Hepatocyte (in vitro differentiated cells): ENCODE measurements around the gene VSTM2L. TPM values are rescaled to one million over a fixed set of nuclear protein-coding genes. Genes with fewer than 3 reads are reported as not detected.

Experiments used
- DNase-seq: peaks from one replicate; pipeline ENCODE4 v3.0.0-alpha.2; 2016; ENCODE audit warnings: low spot score
- H2AFZ ChIP-seq: fragments of 200-600 bp; sonication (generic); 2 replicates; pipeline ENCODE4 v1.6.0; 2016; ENCODE audit warnings: antibody characterized with exemption, mild to moderate bottlenecking
- H3K27ac ChIP-seq: fragments of 200-600 bp; sonication (generic); 2 replicates; pipeline ENCODE4 v1.5.1; 2016; ENCODE audit warnings: mild to moderate bottlenecking
- H3K27me3 ChIP-seq: fragments of 200-600 bp; sonication (generic); 2 replicates; pipeline ENCODE4 v1.6.1; 2016
- H3K36me3 ChIP-seq: fragments of 200-600 bp; sonication (generic); replicated peaks from 2 replicates; pipeline ENCODE4 v1.5.1; 2016; ENCODE audit warnings: low read depth; ENCODE audit not compliant: insufficient read depth
- H3K4me1 ChIP-seq: fragments of 200-600 bp; sonication (generic); 2 replicates; pipeline ENCODE4 v1.5.1; 2016; ENCODE audit warnings: mild to moderate bottlenecking, moderate library complexity; ENCODE audit not compliant: insufficient read depth
- H3K4me2 ChIP-seq: fragments of 200-600 bp; sonication (generic); 2 replicates; pipeline ENCODE4 v1.6.0; 2016
- H3K4me3 ChIP-seq: fragments of 200-600 bp; sonication (generic); 2 replicates; pipeline ENCODE4 v1.5.1; 2016; ENCODE audit warnings: mild to moderate bottlenecking
- H3K79me2 ChIP-seq: fragments of 200-600 bp; sonication (generic); 2 replicates; pipeline ENCODE4 v1.6.0; 2017; ENCODE audit warnings: mild to moderate bottlenecking
- H3K9me2 ChIP-seq: fragments of 200-600 bp; sonication (generic); replicated peaks from 2 replicates; pipeline ENCODE4 v1.6.0; 2017; ENCODE audit warnings: mild to moderate bottlenecking; ENCODE audit not compliant: insufficient read depth
- H3K9me3 ChIP-seq: fragments of 200-600 bp; sonication (generic); 2 replicates; pipeline ENCODE4 v1.5.1; 2016; ENCODE audit warnings: low read depth, mild to moderate bottlenecking
- H4K20me1 ChIP-seq: fragments of 200-600 bp; sonication (generic); 2 replicates; pipeline ENCODE4 v1.6.0; 2016; ENCODE audit warnings: mild to moderate bottlenecking; ENCODE audit not compliant: insufficient read depth, poor library complexity, severe bottlenecking
- CTCF ChIP-seq: fragments of 200-600 bp; sonication (generic); IDR thresholded peaks from 2 replicates; pipeline ENCODE4 v1.5.1; 2016; ENCODE audit warnings: antibody characterized with exemption, mild to moderate bottlenecking; ENCODE audit not compliant: poor library complexity
- EZH2 ChIP-seq: fragments of 200-600 bp; sonication (generic); IDR thresholded peaks from 2 replicates; pipeline ENCODE4 v1.6.1; 2016; ENCODE audit warnings: antibody characterized with exemption, mild to moderate bottlenecking, borderline replicate concordance
- EZH2phosphoT487 ChIP-seq: fragments of 200-600 bp; sonication (generic); IDR thresholded peaks from one replicate; pipeline ENCODE4 v1.6.1; 2018; ENCODE audit warnings: antibody characterized with exemption, mild to moderate bottlenecking, low read depth, moderate library complexity; ENCODE audit not compliant: unreplicated experiment, severe bottlenecking
- whole genome bisulfite sequencing: methylation state at CpG from one replicate; pipeline ENCODE4 v1.1.6; 2016; ENCODE audit warnings: low lambda C conversion rate; ENCODE audit errors: missing lambda C conversion rate; 5-methylcytosine and 5-hydroxymethylcytosine counted together
- polyA plus RNA-seq: library from polyadenylated mRNA; unstranded; fragments of >200 nt; fragmentation: Nextera tagmentation; extraction: Ambion mirVana; gene quantifications from 2 replicates; pipeline ENCODE4 v1.2.1, GENCODE V29; 2016
- total RNA-seq: library from RNA; depleted of rRNA; stranded (reverse); fragments of >200 nt; gene quantifications from 2 replicates; pipeline ENCODE4 v1.2.3, GENCODE V29; 2014

VSTM2L gene
- total and polyA plus RNA-seq, 2 experiments from 2014 or later, result 2.5 to 3.7 TPM

GRCh38 chr20:37870294-37870693 lies 32.6 kb upstream of the VSTM2L start:
- Histone ChIP-seq H3K36me3 (no peaks in the 10 kb centered on the region), H3K79me2 (no peaks in the 10 kb centered on the region), H3K9me2 (no peaks in the 10 kb centered on the region), H3K27ac (no peak overlapping the region), H3K27me3 (no peaks in the 10 kb centered on the region), H2AFZ (no peak overlapping the region), H3K4me3 (no peak overlapping the region), H3K4me2 (no peak overlapping the region), H4K20me1 (no peaks in the 10 kb centered on the region), H3K4me1 (peaks cover 5% of the 10 kb centered on the region), H3K9me3 (no peaks in the 10 kb centered on the region)
- 86% methylated on average over 11 of the region's 11 CpGs for WGBS
- no peak for DNase-seq
- TF ChIP-seq EZH2 (no peak), CTCF (no peak), EZH2phosphoT487 (no peak)

- no peaks in the 10 kb centered on the region for H3K9me2 ChIP-seq
- DNase-seq, result no peak
- H3K4me1 ChIP-seq, result peaks cover 5% of the 10 kb centered on the region
- 98% methylated on average over 13 of the region's 13 CpGs for WGBS
- H3K27me3 ChIP-seq, result no peaks in the 10 kb centered on the region
- H3K9me3 ChIP-seq, result no peaks in the 10 kb centered on the region
- no peak overlapping the region for H3K4me3 ChIP-seq
- H3K4me2 ChIP-seq, result no peak overlapping the region
- H2AFZ ChIP-seq, result no peak overlapping the region
- H3K79me2 ChIP-seq, result no peaks in the 10 kb centered on the region
- H3K36me3 ChIP-seq, result no peaks in the 10 kb centered on the region
- H4K20me1 ChIP-seq, result no peaks in the 10 kb centered on the region
- no peak overlapping the region for H3K27ac ChIP-seq
- no peak for TF ChIP-seq EZH2phosphoT487
- no peak for TF ChIP-seq CTCF
- no peak for TF ChIP-seq EZH2
Measured at GRCh38 chr20:37871751-37872150, 31.2 kb upstream of the VSTM2L start.

- Histone ChIP-seq H3K9me3 (no peaks in the 10 kb centered on the region), H3K36me3 (no peaks in the 10 kb centered on the region), H3K4me1 (peaks cover 5% of the 10 kb centered on the region), H3K4me3 (no peak overlapping the region), H3K27me3 (no peaks in the 10 kb centered on the region), H3K4me2 (no peak overlapping the region), H2AFZ (no peak overlapping the region), H3K79me2 (no peaks in the 10 kb centered on the region), H4K20me1 (no peaks in the 10 kb centered on the region), H3K9me2 (no peaks in the 10 kb centered on the region), H3K27ac (no peak overlapping the region)
- no peak for DNase-seq
- TF ChIP-seq EZH2, result no peak
- TF ChIP-seq CTCF, result no peak
- no peak for TF ChIP-seq EZH2phosphoT487
- 95% methylated on average over 9 of the region's 9 CpGs for WGBS
Measured at GRCh38 chr20:37872161-37872560, 30.8 kb upstream of the VSTM2L start.

- no peaks in the 10 kb centered on the region for H3K9me3 ChIP-seq
- no peak for DNase-seq
- no peaks in the 10 kb centered on the region for H3K79me2 ChIP-seq
- no peak overlapping the region for H3K27ac ChIP-seq
- no peak overlapping the region for H3K4me3 ChIP-seq
- no peaks in the 10 kb centered on the region for H4K20me1 ChIP-seq
- TF ChIP-seq CTCF (no peak), EZH2phosphoT487 (no peak), EZH2 (no peak)
- H3K4me2 ChIP-seq, result no peak overlapping the region
- 96% methylated on average over 11 of the region's 11 CpGs for WGBS
- H3K36me3 ChIP-seq, result no peaks in the 10 kb centered on the region
- no peaks in the 10 kb centered on the region for H3K27me3 ChIP-seq
- no peaks in the 10 kb centered on the region for H3K9me2 ChIP-seq
- H2AFZ ChIP-seq, result no peak overlapping the region
- H3K4me1 ChIP-seq, result no peaks in the 10 kb centered on the region
Measured at GRCh38 chr20:37873884-37874283, 29.0 kb upstream of the VSTM2L start.
